Neural cell (in vitro differentiated cells): Measurements from ENCODE around the gene COL19A1. TPM values are rescaled to one million over a fixed set of nuclear protein-coding genes. Genes with fewer than 3 reads are reported as not detected.

Experiments used
- H2AFZ ChIP-seq: fragments of 200-600, 300-800 bp; sonication (generic), shearing (Covaris generic); 2 replicates; pipeline ENCODE4 v1.6.0; 2014; ENCODE audit warnings: low read depth, mild to moderate bottlenecking, antibody characterized with exemption, low read length, moderate library complexity
- H3F3A ChIP-seq: fragments of 200-600 bp; shearing (Covaris generic); 2 replicates; pipeline ENCODE4 v1.6.1; 2016; ENCODE audit warnings: mild to moderate bottlenecking, moderate library complexity, mixed read lengths, antibody characterized with exemption, low read length; ENCODE audit not compliant: insufficient read depth, poor library complexity, severe bottlenecking
- H3K27ac ChIP-seq: fragments of 200-600, 300-800 bp; sonication (generic), shearing (Covaris generic); 2 replicates; pipeline ENCODE4 v1.5.1; 2014; ENCODE audit warnings: mild to moderate bottlenecking, low read length, moderate library complexity
- H3K27me3 ChIP-seq: fragments of 300-800, 200-600 bp; sonication (generic), shearing (Covaris generic); 2 replicates; pipeline ENCODE4 v1.6.0; 2014; ENCODE audit warnings: mild to moderate bottlenecking, low read depth, low read length, moderate library complexity; ENCODE audit not compliant: insufficient read depth
- H3K36me3 ChIP-seq: fragments of 300-800, 200-600 bp; sonication (generic), shearing (Covaris generic); 2 replicates; pipeline ENCODE4 v1.5.1; 2014; ENCODE audit warnings: mild to moderate bottlenecking, antibody characterized with exemption, low read length, moderate library complexity; ENCODE audit not compliant: insufficient read depth
- H3K4me2 ChIP-seq: fragments of 300-800, 200-600 bp; sonication (generic), shearing (Covaris generic); 2 replicates; pipeline ENCODE4 v1.6.0; 2014; ENCODE audit warnings: mild to moderate bottlenecking, low read length
- H3K4me3 ChIP-seq: fragments of 300-800, 200-600 bp; sonication (generic), shearing (Covaris generic); 2 replicates; pipeline ENCODE4 v1.5.1; 2014; ENCODE audit warnings: mild to moderate bottlenecking, low read length, moderate library complexity
- H3K79me2 ChIP-seq: fragments of 200-600 bp; shearing (Covaris generic); replicated peaks from 2 replicates; pipeline ENCODE4 v1.6.0; 2014; ENCODE audit warnings: mild to moderate bottlenecking, low read length, moderate library complexity; ENCODE audit not compliant: insufficient read depth
- H3K9ac ChIP-seq: fragments of 300-800, 200-600 bp; sonication (generic), shearing (Covaris generic); 2 replicates; pipeline ENCODE4 v1.6.1; 2016; ENCODE audit warnings: mild to moderate bottlenecking, low read length, mixed read lengths
- H3K9me2 ChIP-seq: fragments of 200-600 bp; shearing (Covaris generic); 2 replicates; pipeline ENCODE4 v1.6.1; 2016; ENCODE audit warnings: mild to moderate bottlenecking, low read length, mixed read lengths; ENCODE audit not compliant: insufficient read depth
- H3K9me3 ChIP-seq: fragments of 200-600, 300-800 bp; sonication (generic), shearing (Covaris generic); 2 replicates; pipeline ENCODE4 v1.6.1; 2016; ENCODE audit warnings: mild to moderate bottlenecking, mixed run types, low read length, moderate library complexity, mixed read lengths
- H4K20me1 ChIP-seq: fragments of 200-600 bp; shearing (Covaris generic); 2 replicates; pipeline ENCODE4 v1.6.1; 2016; ENCODE audit warnings: mild to moderate bottlenecking, mixed run types; ENCODE audit not compliant: insufficient read depth
- EP300 ChIP-seq: fragments of 450-650 bp; conservative IDR thresholded peaks from 2 replicates; pipeline ENCODE4 v1.6.1; 2014; ENCODE audit warnings: antibody characterized with exemption, mild to moderate bottlenecking, moderate library complexity; ENCODE audit not compliant: poor library complexity, severe bottlenecking
- EZH2 ChIP-seq: fragments of 200-600, 300-800 bp; shearing (Covaris generic), sonication (generic); IDR thresholded peaks from 2 replicates; pipeline ENCODE4 v1.6.1; 2014; ENCODE audit warnings: antibody characterized with exemption, low read length, borderline replicate concordance, mild to moderate bottlenecking; ENCODE audit not compliant: insufficient read depth, poor library complexity, severe bottlenecking
- MXI1 ChIP-seq: fragments of 450-650 bp; conservative IDR thresholded peaks from 2 replicates; pipeline ENCODE4 v1.6.1; 2014; ENCODE audit warnings: antibody characterized with exemption, mild to moderate bottlenecking; ENCODE audit not compliant: poor library complexity, severe bottlenecking
- POLR2AphosphoS5 ChIP-seq: IDR thresholded peaks from 2 replicates; pipeline ENCODE4 v1.6.1; 2012
- RAD21 ChIP-seq: fragments of 450-650 bp; conservative IDR thresholded peaks from 2 replicates; pipeline ENCODE4 v1.6.1; 2014; ENCODE audit warnings: antibody characterized with exemption, mild to moderate bottlenecking, moderate library complexity
- SMC3 ChIP-seq: fragments of 450-650 bp; conservative IDR thresholded peaks from 2 replicates; pipeline ENCODE4 v1.6.1; 2014; ENCODE audit warnings: antibody characterized with exemption, mild to moderate bottlenecking, moderate library complexity; ENCODE audit not compliant: poor library complexity
- TAF1 ChIP-seq: IDR thresholded peaks from 2 replicates; pipeline ENCODE4 v1.6.1; 2012; ENCODE audit warnings: low read depth
- polyA plus RNA-seq: library from polyadenylated mRNA; depleted of rRNA; stranded (reverse); fragments of >200 nt; gene quantifications from 2 replicates; pipeline ENCODE4 v1.2.3, GENCODE V29; 2014
- TF ChIP-seq, protein P1 (sequence below): fragments of 450-650 bp; IDR thresholded peaks from 2 replicates; pipeline ENCODE4 v1.5.1; 2014; ENCODE audit warnings: antibody characterized with exemption, mild to moderate bottlenecking, moderate library complexity; ENCODE audit not compliant: poor library complexity, severe bottlenecking
- TF ChIP-seq, protein P2 (sequence below): IDR thresholded peaks from 2 replicates; pipeline ENCODE4 v1.6.1; 2012; ENCODE audit warnings: borderline replicate concordance

COL19A1 gene
- polyA plus RNA-seq, 1 donor from 2014 or later = 0.24 TPM

DNA sequence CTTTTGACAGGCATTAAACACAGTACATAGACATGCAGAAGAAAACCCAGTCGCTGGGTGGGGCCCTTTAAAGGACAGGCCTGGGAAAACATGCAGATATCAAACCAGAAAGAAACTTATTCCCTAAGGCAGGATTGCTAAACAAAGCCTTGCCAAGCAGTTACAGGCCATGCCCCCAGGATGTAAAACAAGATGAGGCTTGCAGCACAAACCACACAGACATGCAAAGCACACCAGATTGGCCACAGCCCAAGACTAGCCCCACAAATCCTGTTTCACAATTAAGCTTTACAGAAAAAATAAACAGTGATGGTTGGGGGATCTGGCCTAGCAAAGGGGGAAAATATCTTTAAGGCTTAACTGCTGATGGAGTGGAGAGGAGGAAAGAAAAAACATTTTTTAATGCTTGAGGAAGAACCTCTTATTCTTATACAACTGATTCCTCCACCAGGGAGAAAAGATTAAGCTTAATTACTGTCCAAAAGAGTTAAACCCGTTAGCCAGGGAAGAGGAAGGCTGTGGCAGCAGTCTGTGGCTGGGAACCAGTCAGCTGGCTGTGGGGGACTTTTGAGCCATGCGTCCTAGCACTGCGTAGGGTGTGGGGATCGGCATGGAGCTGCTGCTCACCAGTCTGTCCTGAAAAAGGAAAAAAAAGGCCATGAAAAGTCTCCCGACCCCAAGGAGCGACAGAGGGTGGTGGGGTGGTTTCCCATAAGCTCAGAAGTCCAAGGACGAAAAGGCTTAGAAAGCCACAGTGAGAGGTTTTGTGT lies 28.4 kb downstream of the COL19A1 start:
- Histone ChIP-seq H3K27me3 (no peaks in the 10 kb centered on the region), H3F3A (no peaks in the 10 kb centered on the region), H3K4me2 (no peak overlapping the region), H3K36me3 (no peaks in the 10 kb centered on the region), H3K9me2 (no peaks in the 10 kb centered on the region), H3K27ac (no peak overlapping the region), H2AFZ (no peak overlapping the region), H3K79me2 (no peaks in the 10 kb centered on the region), H3K9ac (no peak overlapping the region), H3K9me3 (no peaks in the 10 kb centered on the region), H3K4me3 (no peak overlapping the region), H4K20me1 (no peaks in the 10 kb centered on the region)
- TF ChIP-seq POLR2AphosphoS5 (no peak), EP300 (no peak), SMC3 (no peak), RAD21 (no peak), MXI1 (no peak), TAF1 (no peak), EZH2 (no peak)
- TF ChIP-seq, protein P1, sequence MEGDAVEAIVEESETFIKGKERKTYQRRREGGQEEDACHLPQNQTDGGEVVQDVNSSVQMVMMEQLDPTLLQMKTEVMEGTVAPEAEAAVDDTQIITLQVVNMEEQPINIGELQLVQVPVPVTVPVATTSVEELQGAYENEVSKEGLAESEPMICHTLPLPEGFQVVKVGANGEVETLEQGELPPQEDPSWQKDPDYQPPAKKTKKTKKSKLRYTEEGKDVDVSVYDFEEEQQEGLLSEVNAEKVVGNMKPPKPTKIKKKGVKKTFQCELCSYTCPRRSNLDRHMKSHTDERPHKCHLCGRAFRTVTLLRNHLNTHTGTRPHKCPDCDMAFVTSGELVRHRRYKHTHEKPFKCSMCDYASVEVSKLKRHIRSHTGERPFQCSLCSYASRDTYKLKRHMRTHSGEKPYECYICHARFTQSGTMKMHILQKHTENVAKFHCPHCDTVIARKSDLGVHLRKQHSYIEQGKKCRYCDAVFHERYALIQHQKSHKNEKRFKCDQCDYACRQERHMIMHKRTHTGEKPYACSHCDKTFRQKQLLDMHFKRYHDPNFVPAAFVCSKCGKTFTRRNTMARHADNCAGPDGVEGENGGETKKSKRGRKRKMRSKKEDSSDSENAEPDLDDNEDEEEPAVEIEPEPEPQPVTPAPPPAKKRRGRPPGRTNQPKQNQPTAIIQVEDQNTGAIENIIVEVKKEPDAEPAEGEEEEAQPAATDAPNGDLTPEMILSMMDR = no peak
- TF ChIP-seq, protein P2, sequence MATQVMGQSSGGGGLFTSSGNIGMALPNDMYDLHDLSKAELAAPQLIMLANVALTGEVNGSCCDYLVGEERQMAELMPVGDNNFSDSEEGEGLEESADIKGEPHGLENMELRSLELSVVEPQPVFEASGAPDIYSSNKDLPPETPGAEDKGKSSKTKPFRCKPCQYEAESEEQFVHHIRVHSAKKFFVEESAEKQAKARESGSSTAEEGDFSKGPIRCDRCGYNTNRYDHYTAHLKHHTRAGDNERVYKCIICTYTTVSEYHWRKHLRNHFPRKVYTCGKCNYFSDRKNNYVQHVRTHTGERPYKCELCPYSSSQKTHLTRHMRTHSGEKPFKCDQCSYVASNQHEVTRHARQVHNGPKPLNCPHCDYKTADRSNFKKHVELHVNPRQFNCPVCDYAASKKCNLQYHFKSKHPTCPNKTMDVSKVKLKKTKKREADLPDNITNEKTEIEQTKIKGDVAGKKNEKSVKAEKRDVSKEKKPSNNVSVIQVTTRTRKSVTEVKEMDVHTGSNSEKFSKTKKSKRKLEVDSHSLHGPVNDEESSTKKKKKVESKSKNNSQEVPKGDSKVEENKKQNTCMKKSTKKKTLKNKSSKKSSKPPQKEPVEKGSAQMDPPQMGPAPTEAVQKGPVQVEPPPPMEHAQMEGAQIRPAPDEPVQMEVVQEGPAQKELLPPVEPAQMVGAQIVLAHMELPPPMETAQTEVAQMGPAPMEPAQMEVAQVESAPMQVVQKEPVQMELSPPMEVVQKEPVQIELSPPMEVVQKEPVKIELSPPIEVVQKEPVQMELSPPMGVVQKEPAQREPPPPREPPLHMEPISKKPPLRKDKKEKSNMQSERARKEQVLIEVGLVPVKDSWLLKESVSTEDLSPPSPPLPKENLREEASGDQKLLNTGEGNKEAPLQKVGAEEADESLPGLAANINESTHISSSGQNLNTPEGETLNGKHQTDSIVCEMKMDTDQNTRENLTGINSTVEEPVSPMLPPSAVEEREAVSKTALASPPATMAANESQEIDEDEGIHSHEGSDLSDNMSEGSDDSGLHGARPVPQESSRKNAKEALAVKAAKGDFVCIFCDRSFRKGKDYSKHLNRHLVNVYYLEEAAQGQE = no peak

DNA sequence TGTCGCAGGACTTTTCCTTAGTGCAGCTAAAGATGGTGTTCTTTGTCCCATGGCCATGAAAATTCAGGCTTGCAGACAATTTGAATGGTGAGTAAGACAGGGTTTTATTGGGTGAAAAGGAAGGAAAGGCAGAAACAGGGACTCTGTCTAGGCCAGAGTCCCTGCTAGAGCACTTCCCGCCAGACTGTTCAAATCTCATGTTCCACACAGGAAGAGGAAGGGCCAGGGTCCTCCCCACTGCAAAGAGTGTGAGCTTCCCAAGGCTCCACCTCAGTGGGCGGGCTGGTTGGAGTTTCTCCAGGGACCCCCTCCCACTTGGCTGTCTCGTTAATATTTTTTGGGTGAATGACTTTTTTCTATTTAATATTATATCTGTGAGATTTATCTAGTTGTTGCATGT lies 29.0 kb downstream of the COL19A1 start:
- TF ChIP-seq, protein P2 = no peak
- no peaks in the 10 kb centered on the region for H3K79me2 ChIP-seq
- H3K27me3 ChIP-seq = no peaks in the 10 kb centered on the region
- H3K4me3 ChIP-seq = no peak overlapping the region
- H3F3A ChIP-seq = no peaks in the 10 kb centered on the region
- no peak overlapping the region for H2AFZ ChIP-seq
- H3K27ac ChIP-seq = no peak overlapping the region
- H4K20me1 ChIP-seq = no peaks in the 10 kb centered on the region
- H3K4me2 ChIP-seq = no peak overlapping the region
- H3K36me3 ChIP-seq = no peaks in the 10 kb centered on the region
- no peak overlapping the region for H3K9ac ChIP-seq
- H3K9me2 ChIP-seq = no peaks in the 10 kb centered on the region
- H3K9me3 ChIP-seq = no peaks in the 10 kb centered on the region
